ENCODE measurements around the gene MOXD1. TPM values are rescaled to one million over a fixed set of nuclear protein-coding genes. Genes with fewer than 3 reads are reported as not detected.
A peak's percentile ranks its signal among the peaks of the same experiment; 100 is the strongest.
"Not testable (repeated sequence)": the region's sequence is repeated elsewhere in the genome, so short reads cannot be mapped to it uniquely, and the experiment has no call there.

Gene MOXD1
- total RNA-seq, 1 donor from 2014 or later: 8.0 TPM

DNA sequence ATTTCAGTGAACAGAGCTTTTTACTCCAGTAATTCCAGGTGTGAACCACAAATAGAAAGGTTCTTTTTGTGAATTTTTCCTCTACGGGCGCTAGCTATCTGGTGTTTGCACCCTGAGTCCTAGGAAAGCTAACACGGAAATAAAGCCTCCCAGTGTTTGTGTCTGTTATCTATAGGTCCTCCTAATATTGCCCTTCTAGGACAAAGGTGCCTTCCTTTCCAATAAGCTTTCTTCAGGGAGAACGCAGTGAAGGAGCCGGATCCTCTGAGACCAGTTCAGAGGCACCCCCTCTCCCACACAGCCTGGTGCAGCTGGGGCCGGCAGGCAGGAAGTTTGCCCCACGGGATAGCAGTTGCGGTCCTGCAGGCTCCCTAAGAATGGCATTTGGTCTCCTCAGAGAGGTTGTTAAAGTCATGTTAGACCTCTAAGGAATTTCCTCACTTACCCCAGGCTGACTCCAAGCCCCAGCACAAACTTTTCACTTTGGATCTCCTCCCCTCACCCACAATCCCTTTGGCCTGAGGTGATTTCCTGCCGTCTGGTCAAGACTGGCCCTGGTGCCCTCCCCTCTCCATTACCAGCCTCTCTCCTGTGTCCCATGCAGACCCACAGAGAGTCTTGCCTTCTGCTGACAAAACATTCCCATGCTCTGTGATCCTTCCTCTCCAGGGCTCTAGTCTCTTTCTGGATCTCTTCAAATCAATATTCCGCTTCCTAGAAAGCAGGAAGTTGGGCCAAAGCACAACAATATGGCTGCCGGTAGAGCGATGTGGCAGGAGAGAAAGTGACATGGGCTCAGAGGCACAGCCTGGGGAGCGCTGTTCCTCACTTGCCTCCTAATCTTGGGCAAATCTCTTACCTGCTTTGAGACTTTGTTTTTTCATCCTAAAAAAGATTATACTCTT lies 126.0 kb downstream of the MOXD1 start:
- TF ChIP-seq, protein P1, sequence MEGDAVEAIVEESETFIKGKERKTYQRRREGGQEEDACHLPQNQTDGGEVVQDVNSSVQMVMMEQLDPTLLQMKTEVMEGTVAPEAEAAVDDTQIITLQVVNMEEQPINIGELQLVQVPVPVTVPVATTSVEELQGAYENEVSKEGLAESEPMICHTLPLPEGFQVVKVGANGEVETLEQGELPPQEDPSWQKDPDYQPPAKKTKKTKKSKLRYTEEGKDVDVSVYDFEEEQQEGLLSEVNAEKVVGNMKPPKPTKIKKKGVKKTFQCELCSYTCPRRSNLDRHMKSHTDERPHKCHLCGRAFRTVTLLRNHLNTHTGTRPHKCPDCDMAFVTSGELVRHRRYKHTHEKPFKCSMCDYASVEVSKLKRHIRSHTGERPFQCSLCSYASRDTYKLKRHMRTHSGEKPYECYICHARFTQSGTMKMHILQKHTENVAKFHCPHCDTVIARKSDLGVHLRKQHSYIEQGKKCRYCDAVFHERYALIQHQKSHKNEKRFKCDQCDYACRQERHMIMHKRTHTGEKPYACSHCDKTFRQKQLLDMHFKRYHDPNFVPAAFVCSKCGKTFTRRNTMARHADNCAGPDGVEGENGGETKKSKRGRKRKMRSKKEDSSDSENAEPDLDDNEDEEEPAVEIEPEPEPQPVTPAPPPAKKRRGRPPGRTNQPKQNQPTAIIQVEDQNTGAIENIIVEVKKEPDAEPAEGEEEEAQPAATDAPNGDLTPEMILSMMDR (IDR thresholded peaks at IDR 0.05): no peak
- peak overlapping the region; percentile 2 for H3K4me3 Mint-ChIP-seq (ENCODE audit: unreplicated experiment)
- no peaks in the 10 kb centered on the region for H3K36me3 Mint-ChIP-seq (ENCODE audit: unreplicated experiment)
- no peaks in the 10 kb centered on the region for H3K27me3 Mint-ChIP-seq (ENCODE audit: unreplicated experiment)
- DNase-seq (ENCODE audit: extremely low spot score, unreplicated experiment): no peak
- H3K4me1 Mint-ChIP-seq (ENCODE audit: unreplicated experiment): peaks cover 37% of the 10 kb centered on the region
- no peaks in the 10 kb centered on the region for H3K9me3 Mint-ChIP-seq (ENCODE audit: unreplicated experiment)
- H3K27ac Mint-ChIP-seq (ENCODE audit: unreplicated experiment): peak overlapping the region; percentile 85

DNA sequence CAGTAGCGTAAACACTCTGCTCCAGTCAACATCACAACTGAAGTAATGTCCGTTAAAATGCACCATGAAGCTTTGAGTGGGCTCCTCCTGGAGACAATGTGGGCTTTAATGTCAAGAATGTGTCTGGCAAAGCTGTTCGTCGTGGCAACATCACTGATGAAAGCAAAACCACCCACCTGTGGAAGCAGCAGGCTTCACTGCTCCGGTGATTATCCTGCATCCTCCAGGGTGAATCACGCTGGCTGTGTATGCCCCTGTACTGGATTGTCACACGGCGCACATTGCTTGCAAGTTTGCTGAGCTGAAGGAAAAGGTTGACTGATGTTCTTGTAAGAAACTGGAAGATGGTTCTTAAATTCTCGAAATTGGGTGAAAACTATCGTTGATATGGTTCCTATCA lies 128.5 kb downstream of the MOXD1 start:
- Mint-ChIP-seq H3K4me1 (ENCODE audit: unreplicated experiment) (peaks cover 35% of the 10 kb centered on the region), H3K36me3 (ENCODE audit: unreplicated experiment) (no peaks in the 10 kb centered on the region), H3K27me3 (ENCODE audit: unreplicated experiment) (no peaks in the 10 kb centered on the region), H3K27ac (ENCODE audit: unreplicated experiment) (no peak overlapping the region), H3K4me3 (ENCODE audit: unreplicated experiment) (no peak overlapping the region), H3K9me3 (ENCODE audit: unreplicated experiment) (no peaks in the 10 kb centered on the region)
- TF ChIP-seq, protein P1 (IDR thresholded peaks at IDR 0.05): no peak
- no peak for DNase-seq (ENCODE audit: extremely low spot score, unreplicated experiment)

DNA sequence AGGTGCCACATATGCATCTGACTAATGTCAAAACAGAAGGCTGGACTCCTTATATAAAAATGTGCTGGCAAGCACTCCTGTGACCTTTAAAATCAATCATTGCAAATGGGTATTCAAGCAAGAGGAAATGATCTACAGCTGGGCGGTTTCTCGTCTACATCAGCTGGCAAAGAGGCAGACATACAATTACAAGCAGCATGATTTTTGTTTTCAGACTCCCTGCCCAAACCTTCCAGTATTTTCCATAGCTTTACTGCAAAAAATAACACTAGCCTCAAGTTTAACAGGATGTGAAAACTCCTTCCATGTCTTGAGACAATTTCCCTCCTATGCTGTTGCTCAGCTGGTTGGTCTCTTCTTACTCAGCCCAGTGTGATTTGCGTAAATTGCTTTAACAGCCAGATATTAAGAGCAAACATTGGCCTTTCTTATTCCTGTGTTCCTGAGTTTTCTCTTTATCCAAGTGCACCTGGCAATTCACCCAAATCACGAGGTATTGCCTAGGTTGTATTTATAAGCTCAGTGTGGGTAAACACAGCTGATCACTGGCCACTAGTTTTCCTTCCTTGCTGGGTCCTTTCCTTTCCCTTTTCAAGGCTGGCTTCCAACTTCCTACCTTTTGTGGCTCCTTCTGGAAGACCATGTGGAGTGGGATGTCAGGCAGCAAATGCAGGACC lies 130.4 kb downstream of the MOXD1 start:
- Mint-ChIP-seq H3K9me3 (ENCODE audit: unreplicated experiment) (no peaks in the 10 kb centered on the region), H3K36me3 (ENCODE audit: unreplicated experiment) (no peaks in the 10 kb centered on the region), H3K4me3 (ENCODE audit: unreplicated experiment) (no peak overlapping the region), H3K4me1 (ENCODE audit: unreplicated experiment) (peaks cover 26% of the 10 kb centered on the region), H3K27ac (ENCODE audit: unreplicated experiment) (no peak overlapping the region), H3K27me3 (ENCODE audit: unreplicated experiment) (no peaks in the 10 kb centered on the region)
- DNase-seq (ENCODE audit: extremely low spot score, unreplicated experiment): no peak
- TF ChIP-seq, protein P1 (IDR thresholded peaks at IDR 0.05): no peak

GRCh38 chr6:132268666-132269065 lies 132.6 kb downstream of the MOXD1 start:
- not testable (repeated sequence) for DNase-seq (ENCODE audit: extremely low spot score, unreplicated experiment); H3K4me1 Mint-ChIP-seq (ENCODE audit: unreplicated experiment); H3K4me3 Mint-ChIP-seq (ENCODE audit: unreplicated experiment); H3K27ac Mint-ChIP-seq (ENCODE audit: unreplicated experiment); H3K27me3 Mint-ChIP-seq (ENCODE audit: unreplicated experiment); H3K36me3 Mint-ChIP-seq (ENCODE audit: unreplicated experiment); H3K9me3 Mint-ChIP-seq (ENCODE audit: unreplicated experiment)

DNA sequence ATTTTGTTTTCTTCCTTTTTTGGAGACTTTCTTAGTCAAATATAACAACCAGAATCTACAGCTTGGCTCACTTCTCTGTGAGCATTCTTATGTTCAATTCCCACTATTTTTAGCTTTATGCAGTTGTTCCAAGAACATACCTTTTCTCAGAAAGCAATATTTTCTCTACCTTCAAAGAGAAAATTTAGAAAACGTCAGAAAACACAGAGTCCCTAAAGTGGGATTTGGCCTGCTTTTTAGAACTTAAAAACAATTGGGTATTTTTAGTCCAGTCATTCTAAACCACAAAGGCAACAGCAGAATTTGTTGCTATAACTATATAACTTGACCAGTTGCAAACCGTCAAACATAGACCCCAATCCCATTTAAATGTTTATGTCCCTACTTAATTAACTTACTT lies 133.1 kb downstream of the MOXD1 start:
- Mint-ChIP-seq H3K36me3 (ENCODE audit: unreplicated experiment) (no peaks in the 10 kb centered on the region), H3K9me3 (ENCODE audit: unreplicated experiment) (no peaks in the 10 kb centered on the region), H3K4me1 (ENCODE audit: unreplicated experiment) (peaks cover 10% of the 10 kb centered on the region), H3K27ac (ENCODE audit: unreplicated experiment) (no peak overlapping the region), H3K27me3 (ENCODE audit: unreplicated experiment) (no peaks in the 10 kb centered on the region), H3K4me3 (ENCODE audit: unreplicated experiment) (no peak overlapping the region)
- TF ChIP-seq, protein P1 (IDR thresholded peaks at IDR 0.05): no peak
- DNase-seq (ENCODE audit: extremely low spot score, unreplicated experiment): no peak
